Neural crest cell (in vitro differentiated cells): ENCODE results near the gene VPS13C. TPM values are rescaled to one million over a fixed set of nuclear protein-coding genes. Genes with fewer than 3 reads are reported as not detected.

ENCODE experiments used
- DNase-seq: peaks from one replicate; pipeline ENCODE4 v3.0.0; 2021; ENCODE audit warnings: low read depth, mixed read lengths, low spot score
- H3K27ac Mint-ChIP-seq: one replicate; pipeline ENCODE4 v1.8.0; 2021; ENCODE audit warnings: mild to moderate bottlenecking, mixed read lengths; ENCODE audit not compliant: unreplicated experiment
- H3K27me3 Mint-ChIP-seq: 2 replicates; pipeline ENCODE4 v1.8.0; 2021; ENCODE audit warnings: low read depth, mild to moderate bottlenecking, mixed read lengths
- H3K36me3 Mint-ChIP-seq: 2 replicates; pipeline ENCODE4 v1.8.0; 2021; ENCODE audit warnings: low read depth, mild to moderate bottlenecking, mixed read lengths
- H3K4me1 Mint-ChIP-seq: 2 replicates; pipeline ENCODE4 v1.8.0; 2021; ENCODE audit warnings: mixed read lengths
- H3K4me3 Mint-ChIP-seq: one replicate; pipeline ENCODE4 v1.8.0; 2021; ENCODE audit warnings: mild to moderate bottlenecking, mixed read lengths
- H3K9me3 Mint-ChIP-seq: 2 replicates; pipeline ENCODE4 v1.8.0; 2021; ENCODE audit warnings: mixed read lengths
- total RNA-seq: library from RNA; stranded (reverse); gene quantifications from 2 replicates; pipeline ENCODE4 v1.2.1, GENCODE V29; 2021
- TF ChIP-seq, protein P1 (sequence below): fragments of 200-600 bp; sonication (generic); conservative IDR thresholded peaks from 2 replicates; pipeline ENCODE4 v1.5.0; 2021; ENCODE audit warnings: antibody characterized with exemption, mild to moderate bottlenecking

VPS13C gene
- total RNA-seq, 1 donor from 2014 or later: 33.1 TPM

GRCh38 chr15:62105266-62105665 lies 45.0 kb upstream of the VPS13C start:
- Mint-ChIP-seq H3K36me3 (no peaks in the 10 kb centered on the region), H3K4me1 (no peaks in the 10 kb centered on the region), H3K27me3 (no peaks in the 10 kb centered on the region), H3K9me3 (no peaks in the 10 kb centered on the region), H3K27ac (no peak overlapping the region), H3K4me3 (no peak overlapping the region)
- TF ChIP-seq, protein P1, sequence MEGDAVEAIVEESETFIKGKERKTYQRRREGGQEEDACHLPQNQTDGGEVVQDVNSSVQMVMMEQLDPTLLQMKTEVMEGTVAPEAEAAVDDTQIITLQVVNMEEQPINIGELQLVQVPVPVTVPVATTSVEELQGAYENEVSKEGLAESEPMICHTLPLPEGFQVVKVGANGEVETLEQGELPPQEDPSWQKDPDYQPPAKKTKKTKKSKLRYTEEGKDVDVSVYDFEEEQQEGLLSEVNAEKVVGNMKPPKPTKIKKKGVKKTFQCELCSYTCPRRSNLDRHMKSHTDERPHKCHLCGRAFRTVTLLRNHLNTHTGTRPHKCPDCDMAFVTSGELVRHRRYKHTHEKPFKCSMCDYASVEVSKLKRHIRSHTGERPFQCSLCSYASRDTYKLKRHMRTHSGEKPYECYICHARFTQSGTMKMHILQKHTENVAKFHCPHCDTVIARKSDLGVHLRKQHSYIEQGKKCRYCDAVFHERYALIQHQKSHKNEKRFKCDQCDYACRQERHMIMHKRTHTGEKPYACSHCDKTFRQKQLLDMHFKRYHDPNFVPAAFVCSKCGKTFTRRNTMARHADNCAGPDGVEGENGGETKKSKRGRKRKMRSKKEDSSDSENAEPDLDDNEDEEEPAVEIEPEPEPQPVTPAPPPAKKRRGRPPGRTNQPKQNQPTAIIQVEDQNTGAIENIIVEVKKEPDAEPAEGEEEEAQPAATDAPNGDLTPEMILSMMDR: no peak
- DNase-seq: no peak

DNA sequence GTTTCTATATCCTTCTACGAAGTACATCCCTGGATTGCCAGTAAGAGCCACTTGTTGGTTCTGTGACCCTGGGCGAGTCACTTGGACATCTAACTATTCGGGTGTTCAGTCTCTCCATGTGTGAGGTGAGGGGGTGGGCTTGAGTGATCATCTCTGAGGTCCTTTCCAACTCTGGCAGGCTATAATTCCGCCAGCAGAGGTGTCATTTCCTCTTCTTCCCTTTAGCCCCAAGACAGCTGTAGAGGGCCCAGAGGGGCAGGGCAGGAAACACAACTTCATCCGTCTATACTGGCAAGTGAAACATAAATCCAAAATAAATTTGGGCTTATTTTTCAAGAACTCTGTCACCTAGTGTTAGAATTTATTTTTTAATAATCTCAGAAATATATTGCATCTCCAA lies 44.6 kb upstream of the VPS13C start:
- H3K4me1 Mint-ChIP-seq: no peaks in the 10 kb centered on the region
- no peak overlapping the region for H3K27ac Mint-ChIP-seq
- TF ChIP-seq, protein P1: no peak
- H3K4me3 Mint-ChIP-seq: no peak overlapping the region
- H3K9me3 Mint-ChIP-seq: no peaks in the 10 kb centered on the region
- H3K27me3 Mint-ChIP-seq: no peaks in the 10 kb centered on the region
- no peaks in the 10 kb centered on the region for H3K36me3 Mint-ChIP-seq
- no peak for DNase-seq

- H3K27ac Mint-ChIP-seq: no peak overlapping the region
- no peaks in the 10 kb centered on the region for H3K27me3 Mint-ChIP-seq
- DNase-seq: no peak
- TF ChIP-seq, protein P1: no peak
- H3K4me3 Mint-ChIP-seq: no peak overlapping the region
- no peaks in the 10 kb centered on the region for H3K36me3 Mint-ChIP-seq
- no peaks in the 10 kb centered on the region for H3K4me1 Mint-ChIP-seq
- no peaks in the 10 kb centered on the region for H3K9me3 Mint-ChIP-seq
Observed at GRCh38 chr15:62104401-62104800, 44.2 kb upstream of the VPS13C start.

GRCh38 chr15:62103431-62103830 lies 43.2 kb upstream of the VPS13C start:
- H3K27me3 Mint-ChIP-seq: no peaks in the 10 kb centered on the region

DNA sequence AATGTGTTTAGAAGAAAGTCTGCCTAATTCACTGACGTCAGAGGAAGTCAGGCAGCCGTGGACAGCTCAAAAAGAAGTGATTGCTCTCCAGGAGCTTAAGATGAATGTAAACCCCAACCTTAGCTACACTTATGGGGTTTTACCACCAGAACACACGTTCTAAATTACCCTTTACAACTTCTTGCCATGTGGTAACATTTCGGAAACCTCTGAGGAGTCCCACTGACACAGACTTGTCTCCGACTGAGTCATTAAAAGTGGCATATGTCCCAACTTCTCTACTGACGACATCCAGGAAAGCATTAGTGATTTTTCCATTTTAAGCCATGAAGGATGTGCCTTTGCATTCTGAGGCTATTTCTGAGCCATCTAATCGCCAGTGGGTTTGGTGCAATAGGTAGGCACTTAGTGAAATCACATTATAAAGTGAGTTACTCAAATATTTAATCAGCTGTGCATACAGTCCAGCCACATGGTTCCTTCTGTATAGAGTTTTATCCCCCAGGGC lies 38.9 kb upstream of the VPS13C start:
- peaks cover 3% of the 10 kb centered on the region for H3K27me3 Mint-ChIP-seq
- no peak overlapping the region for H3K4me3 Mint-ChIP-seq
- TF ChIP-seq, protein P1: no peak
- H3K36me3 Mint-ChIP-seq: no peaks in the 10 kb centered on the region
- DNase-seq: no peak
- no peaks in the 10 kb centered on the region for H3K4me1 Mint-ChIP-seq
- H3K27ac Mint-ChIP-seq: no peak overlapping the region
- no peaks in the 10 kb centered on the region for H3K9me3 Mint-ChIP-seq

More at GRCh38 chr15:62103431-62103830, 43.2 kb upstream of the VPS13C start:
- Mint-ChIP-seq H3K36me3 (no peaks in the 10 kb centered on the region), H3K27ac (peak overlapping the region; percentile 57), H3K4me1 (no peaks in the 10 kb centered on the region), H3K4me3 (no peak overlapping the region), H3K9me3 (no peaks in the 10 kb centered on the region)
- no peak for DNase-seq
- TF ChIP-seq, protein P1: no peak
